ENCODE results near the gene SH3D19. TPM values are rescaled to one million over a fixed set of nuclear protein-coding genes. Genes with fewer than 3 reads are reported as not detected.

SH3D19 gene
- total RNA-seq, 1 donor from 2014 or later = 39.3 TPM

- no peak overlapping the region for H3K4me2 ChIP-seq
- TF ChIP-seq, protein P1, sequence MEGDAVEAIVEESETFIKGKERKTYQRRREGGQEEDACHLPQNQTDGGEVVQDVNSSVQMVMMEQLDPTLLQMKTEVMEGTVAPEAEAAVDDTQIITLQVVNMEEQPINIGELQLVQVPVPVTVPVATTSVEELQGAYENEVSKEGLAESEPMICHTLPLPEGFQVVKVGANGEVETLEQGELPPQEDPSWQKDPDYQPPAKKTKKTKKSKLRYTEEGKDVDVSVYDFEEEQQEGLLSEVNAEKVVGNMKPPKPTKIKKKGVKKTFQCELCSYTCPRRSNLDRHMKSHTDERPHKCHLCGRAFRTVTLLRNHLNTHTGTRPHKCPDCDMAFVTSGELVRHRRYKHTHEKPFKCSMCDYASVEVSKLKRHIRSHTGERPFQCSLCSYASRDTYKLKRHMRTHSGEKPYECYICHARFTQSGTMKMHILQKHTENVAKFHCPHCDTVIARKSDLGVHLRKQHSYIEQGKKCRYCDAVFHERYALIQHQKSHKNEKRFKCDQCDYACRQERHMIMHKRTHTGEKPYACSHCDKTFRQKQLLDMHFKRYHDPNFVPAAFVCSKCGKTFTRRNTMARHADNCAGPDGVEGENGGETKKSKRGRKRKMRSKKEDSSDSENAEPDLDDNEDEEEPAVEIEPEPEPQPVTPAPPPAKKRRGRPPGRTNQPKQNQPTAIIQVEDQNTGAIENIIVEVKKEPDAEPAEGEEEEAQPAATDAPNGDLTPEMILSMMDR (IDR thresholded peaks at IDR 0.05) = no peak
- TF ChIP-seq EZH2phosphoT487 (IDR thresholded peaks at IDR 0.05) = no peak
- no peak for TF ChIP-seq EZH2 (IDR thresholded peaks at IDR 0.05)
- H3K27ac ChIP-seq = no peak overlapping the region
- H3K4me3 ChIP-seq = no peak overlapping the region
- H3K9me3 ChIP-seq (ENCODE audit: low read depth) = no peaks in the 10 kb centered on the region
- DNase-seq (ENCODE audit: low spot score) = no peak
- no peaks in the 10 kb centered on the region for H3K36me3 ChIP-seq
- H3K4me1 ChIP-seq = peaks cover under 1% of the 10 kb centered on the region
- no peak overlapping the region for H3K9ac ChIP-seq
- Mint-ChIP-seq H3K4me1 (peaks cover 1% of the 10 kb centered on the region), H3K27me3 (ENCODE audit: insufficient read depth, low read depth) (no peaks in the 10 kb centered on the region), H3K9me3 (no peaks in the 10 kb centered on the region), H3K36me3 (peaks cover 4% of the 10 kb centered on the region), H3K4me3 (no peak overlapping the region), H3K27ac (peak overlapping the region; percentile 53)
- no peaks in the 10 kb centered on the region for H3F3A ChIP-seq (ENCODE audit: low read depth)
- H2AFZ ChIP-seq (replicated peaks) = no peak overlapping the region
- H3K79me2 ChIP-seq (ENCODE audit: low read depth) = no peaks in the 10 kb centered on the region
- peaks cover 2% of the 10 kb centered on the region for H4K20me1 ChIP-seq (ENCODE audit: low read depth)
- H3K27me3 ChIP-seq = no peaks in the 10 kb centered on the region
Measured at GRCh38 chr4:151204925-151205524, 120.4 kb downstream of the SH3D19 start.

- Histone ChIP-seq H4K20me1 (ENCODE audit: low read depth) (peaks cover 2% of the 10 kb centered on the region), H3K27me3 (no peaks in the 10 kb centered on the region), H3K9ac (no peak overlapping the region), H2AFZ (replicated peaks) (no peak overlapping the region), H3K4me3 (no peak overlapping the region), H3K79me2 (ENCODE audit: low read depth) (peaks cover 9% of the 10 kb centered on the region), H3K36me3 (no peaks in the 10 kb centered on the region), H3K4me2 (no peak overlapping the region), H3K9me3 (ENCODE audit: low read depth) (no peaks in the 10 kb centered on the region), H3K4me1 (peaks cover 10% of the 10 kb centered on the region), H3K27ac (no peak overlapping the region), H3F3A (ENCODE audit: low read depth) (no peaks in the 10 kb centered on the region)
- Mint-ChIP-seq H3K4me3 (no peak overlapping the region), H3K27ac (no peak overlapping the region), H3K27me3 (ENCODE audit: insufficient read depth, low read depth) (peaks cover 3% of the 10 kb centered on the region), H3K9me3 (no peaks in the 10 kb centered on the region), H3K36me3 (peaks cover 4% of the 10 kb centered on the region), H3K4me1 (peaks cover 13% of the 10 kb centered on the region)
- DNase-seq (ENCODE audit: low spot score) = no peak
- TF ChIP-seq, protein P1 (IDR thresholded peaks at IDR 0.05) = no peak
- TF ChIP-seq EZH2 (IDR thresholded peaks at IDR 0.05) (no peak), EZH2phosphoT487 (IDR thresholded peaks at IDR 0.05) (no peak)
Measured at GRCh38 chr4:151202851-151203455, 122.5 kb downstream of the SH3D19 start.

DNA sequence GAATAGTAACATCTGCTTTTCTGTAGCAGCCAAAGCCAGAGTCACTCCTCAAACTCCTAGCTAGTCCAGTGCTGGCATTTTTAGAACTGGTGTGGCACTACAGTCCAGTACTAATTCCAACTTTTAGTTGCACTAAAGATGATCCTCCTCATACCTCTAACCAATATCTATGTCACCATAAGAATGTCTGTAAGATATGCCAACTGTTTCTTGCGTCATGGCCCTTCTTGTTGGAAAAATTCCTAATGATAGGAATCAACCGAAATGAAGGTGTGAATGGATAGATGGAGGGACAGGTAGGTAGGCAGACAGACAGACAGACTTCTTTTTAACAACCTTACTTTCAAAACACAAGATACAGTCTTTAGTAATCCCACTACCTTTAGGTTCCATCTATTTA, 123.0 kb downstream of the SH3D19 start:
- H3K79me2 ChIP-seq (ENCODE audit: low read depth) = peaks cover 14% of the 10 kb centered on the region
- H3K27me3 Mint-ChIP-seq (ENCODE audit: insufficient read depth, low read depth) = peaks cover 3% of the 10 kb centered on the region
- H3K4me1 ChIP-seq = peaks cover 10% of the 10 kb centered on the region
- H3K4me3 ChIP-seq = no peak overlapping the region
- no peaks in the 10 kb centered on the region for H3F3A ChIP-seq (ENCODE audit: low read depth)
- peaks cover 2% of the 10 kb centered on the region for H4K20me1 ChIP-seq (ENCODE audit: low read depth)
- no peaks in the 10 kb centered on the region for H3K27me3 ChIP-seq
- no peaks in the 10 kb centered on the region for H3K9me3 ChIP-seq (ENCODE audit: low read depth)
- H3K9ac ChIP-seq = no peak overlapping the region
- no peak for DNase-seq (ENCODE audit: low spot score)
- peaks cover 4% of the 10 kb centered on the region for H3K36me3 Mint-ChIP-seq
- H3K36me3 ChIP-seq = no peaks in the 10 kb centered on the region
- no peak overlapping the region for H3K27ac ChIP-seq
- H3K4me3 Mint-ChIP-seq = no peak overlapping the region
- TF ChIP-seq EZH2 (IDR thresholded peaks at IDR 0.05) (no peak), EZH2phosphoT487 (IDR thresholded peaks at IDR 0.05) (no peak)
- TF ChIP-seq, protein P1 (IDR thresholded peaks at IDR 0.05) = no peak
- no peak overlapping the region for H2AFZ ChIP-seq (replicated peaks)
- H3K9me3 Mint-ChIP-seq = no peaks in the 10 kb centered on the region
- no peak overlapping the region for H3K27ac Mint-ChIP-seq
- no peak overlapping the region for H3K4me2 ChIP-seq
- H3K4me1 Mint-ChIP-seq = peaks cover 13% of the 10 kb centered on the region
